AG09319 (cell line): ENCODE results near the gene THSD4.

Experiments used
- DNase-seq: peaks from one replicate; pipeline ENCODE4 v3.0.0-alpha.2; 2010; ENCODE audit warnings: low read depth; ENCODE audit errors: extremely low read depth
- TF ChIP-seq, protein P1 (sequence below): IDR thresholded peaks from 2 replicates; pipeline ENCODE4 v1.5.1; 2011; ENCODE audit warnings: low read depth, mild to moderate bottlenecking, inconsistent platforms, low read length, moderate library complexity

The THSD4 gene

DNA sequence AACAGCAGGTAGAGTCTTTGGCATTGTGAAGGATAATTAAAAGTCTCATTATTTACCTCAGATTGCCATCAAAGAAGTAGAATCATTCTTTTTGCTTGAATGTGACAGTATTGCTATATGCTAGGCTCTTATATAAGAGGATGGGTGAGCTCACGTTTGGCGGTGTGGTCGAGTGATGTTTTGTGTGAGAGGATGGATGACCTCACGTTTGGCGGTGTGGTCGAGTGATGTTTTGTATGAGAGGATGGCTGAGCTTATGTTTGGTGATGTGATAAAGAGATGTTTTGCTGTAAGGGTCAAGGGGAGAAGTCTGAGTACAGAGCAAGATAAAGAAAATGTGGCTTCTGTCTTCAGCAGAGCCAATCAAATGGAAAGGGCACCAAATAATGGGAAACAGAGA is 395.5 kb downstream of the THSD4 start:
- TF ChIP-seq, protein P1, sequence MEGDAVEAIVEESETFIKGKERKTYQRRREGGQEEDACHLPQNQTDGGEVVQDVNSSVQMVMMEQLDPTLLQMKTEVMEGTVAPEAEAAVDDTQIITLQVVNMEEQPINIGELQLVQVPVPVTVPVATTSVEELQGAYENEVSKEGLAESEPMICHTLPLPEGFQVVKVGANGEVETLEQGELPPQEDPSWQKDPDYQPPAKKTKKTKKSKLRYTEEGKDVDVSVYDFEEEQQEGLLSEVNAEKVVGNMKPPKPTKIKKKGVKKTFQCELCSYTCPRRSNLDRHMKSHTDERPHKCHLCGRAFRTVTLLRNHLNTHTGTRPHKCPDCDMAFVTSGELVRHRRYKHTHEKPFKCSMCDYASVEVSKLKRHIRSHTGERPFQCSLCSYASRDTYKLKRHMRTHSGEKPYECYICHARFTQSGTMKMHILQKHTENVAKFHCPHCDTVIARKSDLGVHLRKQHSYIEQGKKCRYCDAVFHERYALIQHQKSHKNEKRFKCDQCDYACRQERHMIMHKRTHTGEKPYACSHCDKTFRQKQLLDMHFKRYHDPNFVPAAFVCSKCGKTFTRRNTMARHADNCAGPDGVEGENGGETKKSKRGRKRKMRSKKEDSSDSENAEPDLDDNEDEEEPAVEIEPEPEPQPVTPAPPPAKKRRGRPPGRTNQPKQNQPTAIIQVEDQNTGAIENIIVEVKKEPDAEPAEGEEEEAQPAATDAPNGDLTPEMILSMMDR, result no peak
- DNase-seq, result no peak

DNA sequence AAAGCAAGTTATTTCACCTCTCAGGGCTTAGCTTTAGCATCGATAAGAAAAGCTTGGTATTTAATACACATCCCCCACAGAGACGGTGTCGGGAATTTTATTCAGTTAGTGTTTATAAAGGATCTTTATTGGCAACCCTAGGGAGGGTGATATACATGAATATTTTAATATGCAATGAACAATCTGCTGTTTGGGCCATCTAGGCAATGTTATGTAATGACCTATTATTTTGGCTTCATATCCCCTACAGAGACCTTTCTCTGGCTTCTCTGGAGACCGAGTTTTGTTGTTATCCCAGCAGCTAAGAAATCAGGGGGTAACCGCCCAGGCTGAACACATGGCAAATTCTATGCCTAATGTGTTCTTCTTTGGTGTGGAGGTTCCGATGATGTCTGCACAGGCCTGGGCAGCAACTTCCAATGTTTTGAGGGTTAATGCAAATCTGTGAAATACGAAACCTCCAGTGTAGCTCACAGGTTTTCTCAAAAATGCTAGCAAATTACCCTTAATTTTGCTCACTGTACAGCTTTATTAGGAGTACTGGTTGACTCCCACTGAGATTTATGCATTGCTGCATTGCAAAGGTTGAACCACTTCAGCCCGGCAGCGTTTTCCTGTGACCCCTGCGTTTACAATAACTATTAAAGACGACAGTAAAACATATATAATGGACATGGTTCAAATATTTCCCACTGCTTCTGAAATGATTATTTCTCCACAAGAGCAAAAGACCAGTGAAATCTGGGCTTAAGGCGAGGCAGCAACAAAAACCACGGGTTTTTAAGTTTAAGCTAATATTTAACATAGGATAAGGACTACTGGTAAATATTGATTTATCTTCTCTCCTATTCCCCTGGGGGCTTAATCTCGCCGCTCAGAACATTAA is 396.8 kb downstream of the THSD4 start:
- DNase-seq, result no peak
- TF ChIP-seq, protein P1, result no peak

DNA sequence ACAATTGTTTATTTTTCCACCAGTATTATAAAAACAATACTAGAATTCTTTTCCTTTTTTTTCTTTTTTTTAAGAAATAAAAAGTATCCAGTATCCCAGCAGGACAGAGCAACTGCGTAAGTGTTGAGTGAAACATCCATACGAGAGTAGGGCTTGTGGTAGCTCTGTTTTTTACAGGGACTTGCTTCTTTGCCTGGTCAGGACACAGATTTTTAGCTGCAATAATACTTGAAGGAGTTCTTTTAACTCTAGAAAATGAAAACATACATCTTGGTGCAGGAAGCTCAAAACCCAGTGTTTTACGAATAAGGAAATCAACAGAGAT is 397.4 kb downstream of the THSD4 start:
- TF ChIP-seq, protein P1, result no peak
- no peak for DNase-seq

DNA sequence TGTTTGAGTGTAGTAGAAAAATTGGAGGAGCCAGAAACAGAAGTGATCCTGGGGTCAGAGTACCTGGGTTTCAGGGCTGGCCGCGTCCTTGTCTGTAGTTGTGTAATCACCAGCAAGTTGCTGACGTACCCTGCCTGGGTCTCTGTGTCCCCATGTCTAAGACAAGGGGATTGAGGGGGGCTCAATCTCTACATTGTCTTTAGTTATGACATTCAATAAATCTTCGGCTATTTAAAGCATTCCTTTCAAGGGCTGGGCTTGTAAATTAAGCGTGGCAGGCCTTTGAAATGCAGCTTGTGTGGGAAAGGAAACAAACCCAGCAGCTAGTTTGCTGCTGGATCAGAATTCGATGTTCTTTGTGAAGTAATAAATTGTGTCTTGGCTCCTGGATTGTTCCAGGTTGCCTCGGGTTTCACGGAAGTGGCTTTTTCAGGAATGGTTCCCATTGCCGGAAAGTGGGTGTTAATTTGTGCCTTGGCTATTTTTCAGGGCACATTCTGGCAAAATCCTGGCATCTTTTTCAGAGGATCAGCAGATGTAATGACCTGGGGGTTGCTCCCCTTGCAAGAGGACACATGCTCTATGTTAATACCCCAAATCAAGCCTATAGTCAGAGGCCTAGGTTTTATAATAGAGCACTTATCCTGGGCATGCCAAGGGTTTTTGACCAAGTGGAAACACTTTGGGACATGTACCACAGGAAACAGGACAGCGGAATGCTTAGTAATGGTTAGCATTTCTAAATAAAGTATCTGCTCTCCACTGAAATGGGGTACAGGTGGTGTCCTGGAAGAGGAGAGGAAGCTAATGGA is 400.3 kb downstream of the THSD4 start:
- TF ChIP-seq, protein P1, result no peak
- no peak for DNase-seq

DNA sequence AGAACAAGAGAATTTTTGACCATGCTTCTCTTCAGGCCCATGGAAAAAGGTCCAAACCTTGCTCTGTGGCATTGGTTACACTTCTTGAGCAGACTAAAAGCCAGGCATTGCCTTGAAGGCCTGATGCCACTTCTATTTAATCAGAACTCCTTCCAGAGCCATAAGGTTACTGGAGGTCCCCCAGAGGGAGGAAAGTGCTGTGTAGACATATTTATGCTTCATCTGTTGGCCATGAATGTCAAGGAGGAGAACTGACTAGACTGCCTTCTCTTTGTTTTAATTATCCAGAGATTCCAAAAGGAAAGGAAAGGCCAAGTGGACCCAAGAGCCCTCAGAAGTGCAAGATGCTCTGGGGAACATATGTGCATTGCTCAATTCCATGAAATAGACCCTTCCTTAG is 402.5 kb downstream of the THSD4 start:
- TF ChIP-seq, protein P1, result no peak
- no peak for DNase-seq

DNA sequence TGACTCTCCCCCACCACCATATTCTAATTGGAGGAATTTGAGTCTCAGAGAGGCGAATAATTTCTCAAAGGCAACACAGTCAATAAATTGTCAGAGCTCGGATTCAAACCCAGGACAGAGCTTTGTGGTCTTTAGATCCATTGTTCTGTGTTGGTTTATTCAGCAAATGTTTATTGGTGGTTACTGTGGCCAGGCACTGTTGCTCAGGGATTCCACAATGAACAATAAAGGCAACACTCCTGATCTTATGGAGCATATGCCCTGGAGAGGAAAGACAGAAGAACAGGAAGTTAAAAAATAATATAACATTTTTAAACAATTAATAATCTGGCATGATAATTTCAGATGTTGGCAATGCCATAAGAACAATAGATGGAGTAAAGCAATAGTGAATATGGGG is 403.4 kb downstream of the THSD4 start:
- DNase-seq, result no peak

More for the DNA sequence above, 403.4 kb downstream of the THSD4 start:
- TF ChIP-seq, protein P1, result no peak
